Smooth muscle cell (in vitro differentiated cells): Measurements from ENCODE around the gene NBEA. TPM values are rescaled to one million over a fixed set of nuclear protein-coding genes. Genes with fewer than 3 reads are reported as not detected.
A peak's percentile ranks its signal among the peaks of the same experiment; 100 is the strongest.

Experiments
- DNase-seq: peaks from one replicate; lab custom pipeline; 2025; ENCODE audit not compliant: unreplicated experiment; lab: John Stamatoyannopoulos, UW
- H2AFZ ChIP-seq: fragments of 200-600 bp; sonication (generic); 2 replicates; pipeline ENCODE4 v1.6.0; 2016; ENCODE audit warnings: antibody characterized with exemption, low read depth, mild to moderate bottlenecking
- H3F3A ChIP-seq: fragments of 200-600 bp; sonication (generic); 2 replicates; pipeline ENCODE4 v1.6.0; 2017; ENCODE audit warnings: antibody characterized with exemption, low read depth
- H3K27ac ChIP-seq: fragments of 200-600 bp; sonication (generic); 2 replicates; pipeline ENCODE4 v1.5.1; 2016; ENCODE audit warnings: low read depth, mild to moderate bottlenecking
- H3K27me3 ChIP-seq: fragments of 200-600 bp; sonication (generic); 2 replicates; pipeline ENCODE4 v1.6.1; 2016; ENCODE audit warnings: low read depth, mild to moderate bottlenecking
- H3K36me3 ChIP-seq: fragments of 200-600 bp; sonication (generic); 2 replicates; pipeline ENCODE4 v1.5.1; 2016; ENCODE audit warnings: low read depth
- H3K4me1 ChIP-seq: fragments of 200-600 bp; sonication (generic); 2 replicates; pipeline ENCODE4 v1.5.1; 2016; ENCODE audit warnings: low read depth
- H3K4me2 ChIP-seq: fragments of 200-600 bp; sonication (generic); 2 replicates; pipeline ENCODE4 v1.6.0; 2016; ENCODE audit warnings: mild to moderate bottlenecking
- H3K4me3 ChIP-seq: fragments of 200-600 bp; sonication (generic); 2 replicates; pipeline ENCODE4 v1.5.1; 2016; ENCODE audit warnings: mild to moderate bottlenecking
- H3K79me2 ChIP-seq: fragments of 200-600 bp; sonication (generic); 2 replicates; pipeline ENCODE4 v1.6.0; 2016; ENCODE audit warnings: low read depth, mild to moderate bottlenecking
- H3K9ac ChIP-seq: fragments of 200-600 bp; sonication (generic); 2 replicates; pipeline ENCODE4 v1.6.0; 2016; ENCODE audit warnings: low read depth
- H3K9me3 ChIP-seq: fragments of 200-600 bp; sonication (generic); replicated peaks from 2 replicates; pipeline ENCODE4 v1.5.1; 2016; ENCODE audit warnings: low read depth
- H4K20me1 ChIP-seq: fragments of 200-600 bp; sonication (generic); 2 replicates; pipeline ENCODE4 v1.6.0; 2016; ENCODE audit warnings: low read depth
- CTCF ChIP-seq: fragments of 200-600 bp; sonication (generic); IDR thresholded peaks from 2 replicates; pipeline ENCODE4 v1.5.1; 2017; ENCODE audit warnings: borderline replicate concordance, mild to moderate bottlenecking, antibody characterized with exemption; ENCODE audit not compliant: insufficient read depth, poor library complexity, severe bottlenecking
- WGBS: methylation state at CpG from one replicate; pipeline ENCODE4 v1.1.7; 2016; ENCODE audit warnings: low lambda C conversion rate; 5-methylcytosine and 5-hydroxymethylcytosine counted together
- polyA plus RNA-seq: library from polyadenylated mRNA; unstranded; fragments of >200 nt; fragmentation: Nextera tagmentation; extraction: Ambion mirVana; gene quantifications from 2 replicates; pipeline ENCODE4 v1.2.1, GENCODE V29; 2016
- total RNA-seq: library from RNA; depleted of rRNA; stranded (reverse); fragments of >200 nt; gene quantifications from 2 replicates; pipeline ENCODE4 v1.2.3, GENCODE V29; 2014

NBEA gene
- total and polyA plus RNA-seq, 2 experiments from 2014 or later: 3.6 to 11.7 TPM

DNA sequence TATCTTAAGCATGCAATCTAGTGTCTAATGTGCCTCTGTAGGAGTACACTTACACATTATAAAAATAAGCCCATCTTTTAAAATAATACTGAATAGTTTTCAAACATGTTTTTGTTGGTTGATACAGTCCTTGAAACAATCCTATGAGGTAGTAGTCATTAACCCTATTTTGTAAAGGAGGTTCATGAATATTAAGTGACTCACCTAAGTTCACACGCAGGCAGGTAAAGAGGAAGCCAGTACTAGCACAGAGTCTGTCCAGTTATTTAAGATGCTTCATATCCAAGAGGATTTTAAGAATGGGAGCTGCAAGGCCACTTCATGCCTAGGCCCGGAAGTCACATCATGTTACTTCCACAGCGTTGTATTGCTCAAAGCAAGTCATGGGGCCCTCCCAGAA is 655.4 kb downstream of the NBEA start:
- WGBS: 98% methylated on average over 3 of the region's 3 CpGs
- Histone ChIP-seq H3K79me2 (no peaks in the 10 kb centered on the region), H3K9me3 (no peaks in the 10 kb centered on the region), H3K36me3 (no peaks in the 10 kb centered on the region), H3K4me3 (no peak overlapping the region), H3K27ac (no peak overlapping the region), H3K9ac (no peak overlapping the region), H3F3A (peaks cover 28% of the 10 kb centered on the region), H3K4me2 (no peak overlapping the region), H4K20me1 (no peaks in the 10 kb centered on the region), H3K4me1 (peaks cover 9% of the 10 kb centered on the region), H3K27me3 (no peaks in the 10 kb centered on the region), H2AFZ (no peak overlapping the region)
- no peak for TF ChIP-seq CTCF
- no peak for DNase-seq

- WGBS: 75% methylated on average over 3 of the region's 3 CpGs
Measured at GRCh38 chr13:35598233-35598632, 656.2 kb downstream of the NBEA start.

DNA sequence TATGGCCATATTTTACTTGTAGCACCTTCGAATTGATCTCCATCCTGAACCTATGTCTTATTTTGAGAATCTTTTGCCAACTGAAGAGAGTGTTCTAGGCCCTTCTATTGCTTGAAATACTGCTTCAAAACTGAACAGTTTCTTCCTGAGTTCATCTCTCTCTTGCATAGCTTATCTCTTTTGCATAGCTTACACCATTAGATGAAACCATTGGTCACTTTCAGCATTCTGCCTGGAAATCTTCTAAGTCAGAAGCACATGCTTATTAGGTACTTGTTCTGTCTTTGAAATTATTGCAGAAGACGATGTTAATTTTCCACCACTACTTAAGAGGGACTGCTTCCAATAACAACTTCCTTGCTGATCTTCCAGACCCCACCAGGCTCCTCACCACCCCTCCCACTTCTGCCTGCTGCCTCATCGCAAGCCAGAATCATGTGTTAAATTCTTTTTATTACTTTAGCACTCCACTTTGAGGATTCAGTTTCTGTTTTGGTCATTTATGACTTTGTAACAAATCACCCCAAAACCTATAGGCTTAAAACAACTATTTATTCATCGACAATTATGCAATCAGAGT is 656.8 kb downstream of the NBEA start:
- H3K4me2 ChIP-seq: peak overlapping the region; percentile 26
- 32% methylated on average over 4 of the region's 4 CpGs for WGBS
- H3K9ac ChIP-seq: no peak overlapping the region
- no peaks in the 10 kb centered on the region for H3K36me3 ChIP-seq
- H2AFZ ChIP-seq: peak overlapping the region; percentile 55
- no peak overlapping the region for H3K4me3 ChIP-seq
- no peaks in the 10 kb centered on the region for H3K79me2 ChIP-seq
- no peak for TF ChIP-seq CTCF
- peak overlapping the region; percentile 78 for H3K27ac ChIP-seq
- no peaks in the 10 kb centered on the region for H3K9me3 ChIP-seq
- H3K4me1 ChIP-seq: peaks cover 9% of the 10 kb centered on the region
- H4K20me1 ChIP-seq: no peaks in the 10 kb centered on the region
- peaks cover 28% of the 10 kb centered on the region for H3F3A ChIP-seq
- H3K27me3 ChIP-seq: no peaks in the 10 kb centered on the region
- no peak for DNase-seq

More at GRCh38 chr13:35598233-35598632, 656.2 kb downstream of the NBEA start:
- H3K79me2 ChIP-seq: no peaks in the 10 kb centered on the region
- no peak overlapping the region for H3K4me3 ChIP-seq
- no peak for TF ChIP-seq CTCF
- H3K27me3 ChIP-seq: no peaks in the 10 kb centered on the region
- DNase-seq: no peak
- no peaks in the 10 kb centered on the region for H3K9me3 ChIP-seq
- no peak overlapping the region for H3K9ac ChIP-seq
- H3K36me3 ChIP-seq: no peaks in the 10 kb centered on the region
- peak overlapping the region; percentile 31 for H2AFZ ChIP-seq
- H3K4me1 ChIP-seq: peaks cover 9% of the 10 kb centered on the region
- peaks cover 28% of the 10 kb centered on the region for H3F3A ChIP-seq
- peak overlapping the region; percentile 78 for H3K27ac ChIP-seq
- H4K20me1 ChIP-seq: no peaks in the 10 kb centered on the region
- peak overlapping the region; percentile 9 for H3K4me2 ChIP-seq

DNA sequence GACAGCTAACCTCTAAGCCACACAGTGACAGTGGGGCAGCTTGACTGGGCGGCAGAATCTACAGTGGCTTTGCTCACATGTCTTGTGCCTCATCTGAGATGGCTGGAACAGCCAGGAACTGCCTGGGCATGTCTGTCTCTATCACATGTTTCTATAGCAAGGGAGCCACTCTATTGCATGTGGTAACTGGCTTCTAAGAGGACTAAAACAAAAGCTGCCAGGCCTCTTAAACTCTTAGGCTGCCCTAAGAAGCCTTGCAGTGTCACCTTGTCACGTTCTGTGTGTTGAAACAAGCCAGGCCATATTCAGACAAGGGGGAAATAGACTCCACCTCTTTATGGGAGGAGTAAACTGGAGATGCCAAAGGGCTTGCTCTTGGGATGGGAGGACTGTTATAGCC is 657.3 kb downstream of the NBEA start:
- Histone ChIP-seq H3K4me1 (peaks cover 9% of the 10 kb centered on the region), H3K79me2 (no peaks in the 10 kb centered on the region), H2AFZ (peak overlapping the region; percentile 55), H4K20me1 (no peaks in the 10 kb centered on the region), H3F3A (peaks cover 28% of the 10 kb centered on the region), H3K9me3 (no peaks in the 10 kb centered on the region), H3K27ac (peak overlapping the region; percentile 78), H3K9ac (no peak overlapping the region), H3K27me3 (no peaks in the 10 kb centered on the region), H3K36me3 (no peaks in the 10 kb centered on the region), H3K4me3 (no peak overlapping the region), H3K4me2 (peak overlapping the region; percentile 26)
- no peak for TF ChIP-seq CTCF
- no peak for DNase-seq
- WGBS: 13% methylated on average over 2 of the region's 2 CpGs
